ENCODE results near the gene COA8.

- TF ChIP-seq CREB1 (IDR thresholded peaks at IDR 0.05): no peak
- no peak for TF ChIP-seq CREB1 (CRISPR knock-in tag; IDR thresholded peaks at IDR 0.05)
- no peak for TF ChIP-seq MNT (conservative IDR thresholded peaks at IDR 0.05)
- no peak for TF ChIP-seq SMARCA5 (IDR thresholded peaks at IDR 0.05)
- no peak for TF ChIP-seq TBL1XR1 (IDR thresholded peaks at IDR 0.05; ENCODE audit: low read length in 2 of 2)
- TF ChIP-seq SIN3A (IDR thresholded peaks at IDR 0.05; ENCODE audit: borderline replicate concordance in 2 of 2, control insufficient read depth in 1 of 2, low read depth in 2 of 2, low read length in 2 of 2): no peak
- TF ChIP-seq CTCF (IDR thresholded peaks at IDR 0.05 in 2 of 3, conservative IDR thresholded peaks at IDR 0.05 in 1 of 3; ENCODE audit: insufficient read depth in 2 of 3, low read depth in 1 of 3, low read length in 3 of 3): no peak
- TF ChIP-seq CTBP1 (IDR thresholded peaks at IDR 0.05; ENCODE audit: borderline replicate concordance): no peak
- TF ChIP-seq ETV5 (CRISPR knock-in tag; IDR thresholded peaks at IDR 0.05; ENCODE audit: low read depth): no peak
- no peak for TF ChIP-seq XRCC5 (IDR thresholded peaks at IDR 0.05; ENCODE audit: low read depth, low read length)
- TF ChIP-seq CEBPZ (IDR thresholded peaks at IDR 0.05; ENCODE audit: borderline replicate concordance, low read depth, low read length): no peak
Observed at GRCh38 chr14:103559766-103560165, 3.0 kb upstream of the COA8 start.
